Glutamatergic neuron (in vitro differentiated cells): ENCODE measurements around the gene NAPA. TPM values are rescaled to one million over a fixed set of nuclear protein-coding genes. Genes with fewer than 3 reads are reported as not detected.
A peak's percentile ranks its signal among the peaks of the same experiment; 100 is the strongest.

ENCODE experiments used
- DNase-seq: peaks from one replicate; pipeline ENCODE4 v3.0.0; 2022
- H3K27ac Mint-ChIP-seq: one replicate; pipeline ENCODE4 v1.8.0; 2020; ENCODE audit warnings: mild to moderate bottlenecking, mixed read lengths, inconsistent platforms; ENCODE audit not compliant: unreplicated experiment
- H3K27me3 Mint-ChIP-seq: one replicate; pipeline ENCODE4 v1.8.0; 2020; ENCODE audit warnings: mild to moderate bottlenecking, moderate library complexity, mixed read lengths, inconsistent platforms; ENCODE audit not compliant: unreplicated experiment
- H3K36me3 Mint-ChIP-seq: one replicate; pipeline ENCODE4 v1.8.0; 2020; ENCODE audit warnings: mild to moderate bottlenecking, mixed read lengths, inconsistent platforms; ENCODE audit not compliant: unreplicated experiment
- H3K4me1 Mint-ChIP-seq: one replicate; pipeline ENCODE4 v1.8.0; 2020; ENCODE audit warnings: mild to moderate bottlenecking, low read depth, mixed read lengths, inconsistent platforms; ENCODE audit not compliant: unreplicated experiment
- H3K4me3 Mint-ChIP-seq: one replicate; pipeline ENCODE4 v1.8.0; 2020; ENCODE audit warnings: mild to moderate bottlenecking, mixed read lengths, inconsistent platforms; ENCODE audit not compliant: unreplicated experiment
- H3K9me3 Mint-ChIP-seq: one replicate; pipeline ENCODE4 v1.8.0; 2020; ENCODE audit warnings: mild to moderate bottlenecking, moderate library complexity, mixed read lengths, inconsistent platforms; ENCODE audit not compliant: unreplicated experiment
- CTCF ChIP-seq: fragments of 200-600 bp; sonication (generic); IDR thresholded peaks from one replicate; pipeline ENCODE4 v1.5.0; 2021; ENCODE audit not compliant: partially characterized antibody, unreplicated experiment
- total RNA-seq: library from RNA; stranded (reverse); fragmentation: NEBNext Ultra II Directional; extraction: Animal tissue kit (Norgen Biotek cat#: 25700); gene quantifications from one replicate; pipeline ENCODE4 v1.2.1, GENCODE V29; 2021; ENCODE audit not compliant: unreplicated experiment

The NAPA gene
- total RNA-seq, 1 donor from 2014 or later = 262 TPM

GRCh38 chr19:47445937-47446402 is 68.9 kb downstream of the NAPA start:
- Mint-ChIP-seq H3K27ac (peak overlapping the region; percentile 84), H3K27me3 (peaks cover 27% of the 10 kb centered on the region), H3K9me3 (peaks cover 15% of the 10 kb centered on the region), H3K4me1 (peaks cover 34% of the 10 kb centered on the region), H3K4me3 (peak overlapping the region; percentile 83), H3K36me3 (no peaks in the 10 kb centered on the region)
- DNase-seq = peak; percentile 75
- no peak for TF ChIP-seq CTCF

GRCh38 chr19:47445527-47445926 is 69.3 kb downstream of the NAPA start:
- H3K4me3 Mint-ChIP-seq = peak overlapping the region; percentile 83
- DNase-seq = peak; percentile 75
- peak overlapping the region; percentile 84 for H3K27ac Mint-ChIP-seq
- TF ChIP-seq CTCF = no peak
- peaks cover 17% of the 10 kb centered on the region for H3K9me3 Mint-ChIP-seq
- H3K36me3 Mint-ChIP-seq = no peaks in the 10 kb centered on the region
- H3K4me1 Mint-ChIP-seq = peaks cover 34% of the 10 kb centered on the region
- peaks cover 27% of the 10 kb centered on the region for H3K27me3 Mint-ChIP-seq

- peaks cover 15% of the 10 kb centered on the region for H3K9me3 Mint-ChIP-seq
- peaks cover 27% of the 10 kb centered on the region for H3K27me3 Mint-ChIP-seq
- DNase-seq = peak; percentile 59
- peaks cover 34% of the 10 kb centered on the region for H3K4me1 Mint-ChIP-seq
- peak overlapping the region; percentile 81 for H3K4me3 Mint-ChIP-seq
- TF ChIP-seq CTCF = no peak
- H3K27ac Mint-ChIP-seq = peak overlapping the region; percentile 87
- no peaks in the 10 kb centered on the region for H3K36me3 Mint-ChIP-seq
Measured at GRCh38 chr19:47444388-47444821, 70.5 kb downstream of the NAPA start.

GRCh38 chr19:47443331-47443730 is 71.5 kb downstream of the NAPA start:
- Mint-ChIP-seq H3K4me1 (peaks cover 34% of the 10 kb centered on the region), H3K27me3 (peaks cover 21% of the 10 kb centered on the region), H3K36me3 (no peaks in the 10 kb centered on the region), H3K4me3 (peak overlapping the region; percentile 36), H3K9me3 (peaks cover 14% of the 10 kb centered on the region), H3K27ac (peak overlapping the region; percentile 87)
- DNase-seq = no peak
- TF ChIP-seq CTCF = no peak

GRCh38 chr19:47438793-47439220 is 76.1 kb downstream of the NAPA start:
- peak; percentile 49 for DNase-seq
- peaks cover 16% of the 10 kb centered on the region for H3K27me3 Mint-ChIP-seq

More at GRCh38 chr19:47438793-47439220, 76.1 kb downstream of the NAPA start:
- no peak for TF ChIP-seq CTCF
- H3K4me1 Mint-ChIP-seq = peaks cover 15% of the 10 kb centered on the region
- H3K4me3 Mint-ChIP-seq = no peak overlapping the region
- no peak overlapping the region for H3K27ac Mint-ChIP-seq
- peaks cover 9% of the 10 kb centered on the region for H3K9me3 Mint-ChIP-seq
- H3K36me3 Mint-ChIP-seq = no peaks in the 10 kb centered on the region

Other genes with a start within 250 kb of the NAPA start
- gene INAFM1, start 240.2 kb downstream of the NAPA start, total RNA-seq = 65.0 TPM
- gene C5AR1, start 205.2 kb downstream of the NAPA start, total RNA-seq = 1.4 TPM
- not detected for gene C5AR2, start 182.9 kb downstream of the NAPA start, total RNA-seq
- gene DHX34, start 165.7 kb downstream of the NAPA start, total RNA-seq = 119 TPM
- gene MEIS3, start 95.5 kb downstream of the NAPA start, total RNA-seq = 255 TPM
- 115 TPM for gene SLC8A2, start 43.2 kb downstream of the NAPA start, total RNA-seq
- 51.2 TPM for gene KPTN, start 30.8 kb downstream of the NAPA start, total RNA-seq
- gene ZNF541, start 58.1 kb upstream of the NAPA start, total RNA-seq = not detected
- gene BICRA, start 94.1 kb upstream of the NAPA start, total RNA-seq = 55.5 TPM
- 7.6 TPM for gene EHD2, start 198.4 kb upstream of the NAPA start, total RNA-seq
- gene NOP53, start 230.5 kb upstream of the NAPA start, total RNA-seq = 163 TPM